HCT116 (cell line): ENCODE results near the gene TEDDM1. TPM values are rescaled to one million over a fixed set of nuclear protein-coding genes. Genes with fewer than 3 reads are reported as not detected.
A peak's percentile ranks its signal among the peaks of the same experiment; 100 is the strongest.

Experiments
- ATAC-seq: fragments of 200-7000 bp; cut with Tn5 transposase; 2 replicates; pipeline ENCODE4 v1.9.1; 2020; ENCODE audit warnings: mild to moderate bottlenecking, moderate library complexity
- BruUV-seq: library from RNA; stranded (reverse); fragments of 400-500 nt; replicated peaks from 2 replicates; lab custom pipeline; 2021; lab: Mats Ljungman, UMichigan
- CTCF ChIA-PET: fragments of 300-600 bp; sonication (Branson Sonifier 250); formaldehyde crosslinking; loops from one replicate; lab custom pipeline; 2021; ENCODE audit warnings: antibody characterized with exemption; lab: Charles Lee
- POLR2A ChIA-PET: fragments of 300-600, 350-600 bp; sonication (Branson Sonifier 250); formaldehyde crosslinking; loops from one replicate; lab custom pipeline; 2021; ENCODE audit warnings: antibody characterized with exemption; lab: Charles Lee
- RAD21 ChIA-PET, 2 experiments: fragments of 300-600 bp; sonication (Branson Sonifier 250); formaldehyde crosslinking; loops; one replicate each; lab custom pipeline; 2023; ENCODE audit warnings: low total read pairs in 2 of 2; ENCODE audit not compliant: uncharacterized antibody in 2 of 2, unreplicated experiment in 2 of 2, low non-redundant PET in 1 of 2; lab: Charles Lee
- DNase-seq: peaks from one replicate; pipeline ENCODE4 v3.0.0-alpha.2; 2010; ENCODE audit warnings: low read depth, low spot score
- H2AFZ ChIP-seq: fragments of 200-600 bp; shearing (Covaris generic), sonication (generic); 2 replicates; pipeline ENCODE4 v1.6.1; 2017; ENCODE audit warnings: low read depth, mixed run types, mixed read lengths, antibody characterized with exemption, low read length; ENCODE audit not compliant: poor library complexity, severe bottlenecking
- H3K27ac ChIP-seq: 2 replicates; pipeline ENCODE4 v1.5.1; 2012; ENCODE audit warnings: low read depth, low read length
- H3K27me3 ChIP-seq: fragments of 200-600 bp; sonication (generic); 2 replicates; pipeline ENCODE4 v1.6.1; 2016; ENCODE audit warnings: mixed run types, low read length, mixed read lengths; ENCODE audit not compliant: insufficient read depth
- H3K36me3 ChIP-seq, 2 experiments: fragments of 200-500 bp in 1 of 2; fragments of 200-600 bp in 1 of 2; sonication (Bioruptor generic) in 1 of 2; sonication (generic) in 1 of 2; 2 replicates each; pipeline versions ENCODE4 v1.5.1 to v1.6.1; 2014 to 2016; ENCODE audit warnings: low read length in 2 of 2, inconsistent platforms in 1 of 2, mixed read lengths in 1 of 2, mixed run types in 1 of 2; ENCODE audit not compliant: insufficient read depth in 2 of 2, control insufficient read depth in 1 of 2
- H3K4me1 ChIP-seq, 2 experiments: fragments of 200-600 bp in 1 of 2; sonication (generic) in 1 of 2; 2 replicates each; pipeline versions ENCODE4 v1.5.1 to v1.6.1; 2012 to 2017; ENCODE audit warnings: low read length in 2 of 2, inconsistent platforms in 1 of 2, mild to moderate bottlenecking in 1 of 2, mixed read lengths in 1 of 2, mixed run types in 1 of 2, moderate library complexity in 1 of 2; ENCODE audit not compliant: insufficient read depth in 2 of 2, control insufficient read depth in 1 of 2
- H3K4me2 ChIP-seq: fragments of 200-600 bp; sonication (generic); 2 replicates; pipeline ENCODE4 v1.6.1; 2017; ENCODE audit warnings: mixed run types, low read length, mixed read lengths
- H3K4me3 ChIP-seq, 2 experiments: fragments of 200-600 bp in 1 of 2; sonication (generic) in 1 of 2; replicated peaks in 1 of 2; 2 replicates each; pipeline ENCODE4 v1.5.1; 2011 to 2016; ENCODE audit warnings: low read length in 2 of 2, control low read depth in 1 of 2, low read depth in 1 of 2, mild to moderate bottlenecking in 1 of 2, mixed read lengths in 1 of 2, mixed run types in 1 of 2
- H3K79me2 ChIP-seq: fragments of 200-600 bp; sonication (generic); 2 replicates; pipeline ENCODE4 v1.6.1; 2017; ENCODE audit warnings: mild to moderate bottlenecking, mixed run types, low read length, moderate library complexity, mixed read lengths; ENCODE audit not compliant: insufficient read depth
- H3K9ac ChIP-seq: fragments of 200-600 bp; sonication (generic); 2 replicates; pipeline ENCODE4 v1.6.1; 2016; ENCODE audit warnings: low read length, mixed read lengths
- H3K9me2 ChIP-seq: fragments of 200-600 bp; sonication (generic), shearing (Covaris generic); 2 replicates; pipeline ENCODE4 v1.6.1; 2017; ENCODE audit warnings: mixed run types, mild to moderate bottlenecking, moderate library complexity; ENCODE audit not compliant: insufficient read depth
- H3K9me3 ChIP-seq, 2 experiments: fragments of 200-500 bp in 1 of 2; fragments of 200-600 bp in 1 of 2; sonication (Bioruptor generic) in 1 of 2; sonication (generic) in 1 of 2; 2 replicates each; pipeline ENCODE4 v1.6.1; 2014 to 2017; ENCODE audit warnings: low read length in 2 of 2, mixed read lengths in 2 of 2, inconsistent platforms in 1 of 2, low read depth in 1 of 2, mild to moderate bottlenecking in 1 of 2, mixed run types in 1 of 2, moderate library complexity in 1 of 2; ENCODE audit not compliant: control insufficient read depth in 1 of 2, insufficient read depth in 1 of 2
- H4K20me1 ChIP-seq: fragments of 200-600 bp; sonication (generic), shearing (Covaris generic); 2 replicates; pipeline ENCODE4 v1.6.1; 2017; ENCODE audit warnings: mixed run types, mild to moderate bottlenecking, moderate library complexity; ENCODE audit not compliant: insufficient read depth
- CEBPB ChIP-seq: IDR thresholded peaks from 2 replicates; pipeline ENCODE4 v1.6.1; 2012; ENCODE audit warnings: low read depth
- ELF1 ChIP-seq: IDR thresholded peaks from 2 replicates; pipeline ENCODE4 v1.6.1; 2012; ENCODE audit warnings: low read depth, borderline replicate concordance
- EZH2 ChIP-seq: fragments of 200-600 bp; sonication (generic); IDR thresholded peaks from 2 replicates; pipeline ENCODE4 v1.6.1; 2017; ENCODE audit warnings: antibody characterized with exemption, mixed run types
- EZH2phosphoT487 ChIP-seq: fragments of 200-600 bp; IDR thresholded peaks from 2 replicates; pipeline ENCODE4 v1.6.1; 2018; ENCODE audit warnings: antibody characterized with exemption, borderline replicate concordance
- FOSL1 ChIP-seq: IDR thresholded peaks from 2 replicates; pipeline ENCODE4 v1.6.1; 2012; ENCODE audit warnings: low read depth
- POLR2A ChIP-seq: IDR thresholded peaks from 2 replicates; pipeline ENCODE4 v1.7.0; 2011; ENCODE audit warnings: borderline replicate concordance; ENCODE audit not compliant: insufficient read depth, insufficient read length; ENCODE audit errors: extremely low read depth
- SIN3A ChIP-seq: IDR thresholded peaks from 2 replicates; pipeline ENCODE4 v1.6.1; 2012; ENCODE audit warnings: low read depth
- SP1 ChIP-seq: IDR thresholded peaks from 2 replicates; pipeline ENCODE4 v1.6.1; 2012; ENCODE audit warnings: low read depth
- SRF ChIP-seq: IDR thresholded peaks from 2 replicates; pipeline ENCODE4 v1.6.1; 2012; ENCODE audit warnings: low read depth
- TCF7L2 ChIP-seq: IDR thresholded peaks from 2 replicates; pipeline ENCODE4 v1.7.0; 2011; ENCODE audit warnings: borderline replicate concordance, inconsistent platforms; ENCODE audit not compliant: insufficient read depth, insufficient read length; ENCODE audit errors: extremely low read depth
- YY1 ChIP-seq: IDR thresholded peaks from 2 replicates; pipeline ENCODE4 v1.6.1; 2011; ENCODE audit warnings: low read length, low read depth, moderate library complexity, mild to moderate bottlenecking; ENCODE audit not compliant: insufficient replicate concordance; ENCODE audit errors: extremely low read depth
- intact Hi-C: fragments of 100-400 bp; cut with micrococcal nuclease; formaldehyde crosslinking; loops from 2 replicates; pipeline ENCODE4 v1.10.0; 2022
- total RNA-seq: library from RNA; stranded (reverse); gene quantifications from one replicate; pipeline ENCODE4 v1.2.1, GENCODE V29; 2021; ENCODE audit not compliant: unreplicated experiment
- TF ChIP-seq, protein P1 (sequence below), 3 experiments: fragments of 200-600 bp in 1 of 3; sonication (generic) in 1 of 3; IDR thresholded peaks in 2 of 3; conservative IDR thresholded peaks in 1 of 3; 2 replicates each; pipeline ENCODE4 v1.5.1; 2012 to 2017; ENCODE audit warnings: low read depth in 2 of 3, low read length in 2 of 3, antibody characterized with exemption in 1 of 3, borderline replicate concordance in 1 of 3, control low read depth in 1 of 3, mild to moderate bottlenecking in 1 of 3, mixed read lengths in 1 of 3, mixed run types in 1 of 3, moderate library complexity in 1 of 3; ENCODE audit not compliant: insufficient read depth in 1 of 3
- TF ChIP-seq, protein P2 (sequence below): IDR thresholded peaks from 2 replicates; pipeline ENCODE4 v1.6.1; 2011; ENCODE audit warnings: mild to moderate bottlenecking, low read length, moderate library complexity; ENCODE audit not compliant: insufficient replicate concordance; ENCODE audit errors: extremely low read depth

The TEDDM1 gene
- total RNA-seq, 1 experiment from 2014 or later = not detected

DNA sequence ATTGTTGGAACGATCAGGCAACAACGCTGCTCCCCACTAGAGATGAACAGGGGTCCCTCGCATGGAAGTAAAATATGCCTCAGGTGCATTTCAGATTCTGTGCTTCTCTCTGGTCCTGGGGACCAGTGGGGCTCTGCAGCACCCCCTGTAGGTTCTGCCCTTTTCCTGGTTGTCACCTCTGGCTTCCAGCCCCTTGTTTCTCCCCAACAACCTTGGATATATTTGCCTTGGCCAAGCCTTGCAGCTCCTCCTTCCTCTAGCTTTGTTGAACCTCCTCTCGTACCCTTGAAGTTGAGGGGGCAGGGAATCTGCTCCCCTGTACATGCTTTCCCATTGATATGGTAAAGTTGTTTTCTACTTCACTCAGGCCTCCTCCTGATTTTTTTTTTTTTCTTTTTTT lies 44.0 kb upstream of the TEDDM1 start:
- TF ChIP-seq CEBPB = no peak
- TF ChIP-seq, protein P1, sequence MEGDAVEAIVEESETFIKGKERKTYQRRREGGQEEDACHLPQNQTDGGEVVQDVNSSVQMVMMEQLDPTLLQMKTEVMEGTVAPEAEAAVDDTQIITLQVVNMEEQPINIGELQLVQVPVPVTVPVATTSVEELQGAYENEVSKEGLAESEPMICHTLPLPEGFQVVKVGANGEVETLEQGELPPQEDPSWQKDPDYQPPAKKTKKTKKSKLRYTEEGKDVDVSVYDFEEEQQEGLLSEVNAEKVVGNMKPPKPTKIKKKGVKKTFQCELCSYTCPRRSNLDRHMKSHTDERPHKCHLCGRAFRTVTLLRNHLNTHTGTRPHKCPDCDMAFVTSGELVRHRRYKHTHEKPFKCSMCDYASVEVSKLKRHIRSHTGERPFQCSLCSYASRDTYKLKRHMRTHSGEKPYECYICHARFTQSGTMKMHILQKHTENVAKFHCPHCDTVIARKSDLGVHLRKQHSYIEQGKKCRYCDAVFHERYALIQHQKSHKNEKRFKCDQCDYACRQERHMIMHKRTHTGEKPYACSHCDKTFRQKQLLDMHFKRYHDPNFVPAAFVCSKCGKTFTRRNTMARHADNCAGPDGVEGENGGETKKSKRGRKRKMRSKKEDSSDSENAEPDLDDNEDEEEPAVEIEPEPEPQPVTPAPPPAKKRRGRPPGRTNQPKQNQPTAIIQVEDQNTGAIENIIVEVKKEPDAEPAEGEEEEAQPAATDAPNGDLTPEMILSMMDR (IDR thresholded peaks at IDR 0.05 in 2 of 3, conservative IDR thresholded peaks at IDR 0.05 in 1 of 3; ENCODE audit: borderline replicate concordance in 1 of 3, insufficient read depth in 1 of 3, low read depth in 2 of 3, low read length in 2 of 3) = peak in 1 of 3 experiments; percentile 24; a peak in 1 of 6 replicates
- TF ChIP-seq, all 23 proteins: peak for 1
- ChIA-PET CTCF (interaction anchor here (0.7 to 1.6 kb wide), 5 partner anchors 151 to 360 kb away, joined by 3 to 7 read pairs (median 4); no protein-coding TSS in a partner anchor), POLR2A (no interaction called here), RAD21 (no interaction called here)
- no peak overlapping the region for H2AFZ ChIP-seq
- no peak overlapping the region for H3K4me2 ChIP-seq
- no peak overlapping the region for H3K4me3 ChIP-seq
- H3K9me2 ChIP-seq = no peaks in the 10 kb centered on the region
- no peaks in the 10 kb centered on the region for H3K4me1 ChIP-seq
- H3K27me3 ChIP-seq = no peaks in the 10 kb centered on the region
- H3K9me3 ChIP-seq = no peaks in the 10 kb centered on the region
- no peaks in the 10 kb centered on the region for H4K20me1 ChIP-seq
- no peak for ATAC-seq
- no peak overlapping the region for H3K9ac ChIP-seq
- no peaks in the 10 kb centered on the region for H3K36me3 ChIP-seq
- H3K79me2 ChIP-seq = no peaks in the 10 kb centered on the region
- intact Hi-C loops = no loop called here
- DNase-seq = no peak
- no TSS peak for BruUV-seq
- no peak overlapping the region for H3K27ac ChIP-seq

DNA sequence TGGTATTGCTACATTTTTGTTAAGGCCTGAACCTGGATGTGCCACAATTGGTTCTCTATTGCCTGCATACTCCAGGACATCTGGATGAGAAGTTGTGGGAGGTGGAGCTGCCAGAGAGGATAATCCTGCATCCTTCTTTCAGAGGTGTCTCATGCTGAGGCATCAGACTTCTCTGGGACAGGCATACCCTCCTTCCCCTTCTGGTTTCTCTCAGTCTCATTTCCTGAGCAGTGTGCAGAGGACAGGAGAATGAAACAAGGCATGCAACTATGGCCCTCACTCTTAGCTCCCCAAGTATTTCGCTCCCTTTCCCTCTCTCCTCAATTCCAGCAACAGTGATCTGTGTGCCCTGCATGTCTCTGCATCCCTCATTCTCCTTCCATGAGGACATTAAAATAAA lies 41.9 kb upstream of the TEDDM1 start:
- H3K9me3 ChIP-seq = no peaks in the 10 kb centered on the region
- H3K79me2 ChIP-seq = no peaks in the 10 kb centered on the region
- H3K4me1 ChIP-seq = no peaks in the 10 kb centered on the region
- no peak overlapping the region for H3K4me2 ChIP-seq
- ATAC-seq (no peak), DNase-seq (no peak)
- BruUV-seq = no TSS peak
- intact Hi-C loops = no loop called here
- H4K20me1 ChIP-seq = no peaks in the 10 kb centered on the region
- no peaks in the 10 kb centered on the region for H3K9me2 ChIP-seq
- no peak overlapping the region for H2AFZ ChIP-seq
- H3K27ac ChIP-seq = no peak overlapping the region
- ChIA-PET RAD21 (no interaction called here), CTCF (no interaction called here), POLR2A (no interaction called here)
- no peak overlapping the region for H3K9ac ChIP-seq
- no peak overlapping the region for H3K4me3 ChIP-seq
- H3K27me3 ChIP-seq = no peaks in the 10 kb centered on the region
- no peaks in the 10 kb centered on the region for H3K36me3 ChIP-seq
- TF ChIP-seq POLR2A (no peak), SP1 (no peak), ELF1 (no peak), TCF7L2 (no peak), FOSL1 (no peak), EZH2 (no peak), EZH2phosphoT487 (no peak), SRF (no peak), CEBPB (no peak), YY1 (no peak), SIN3A (no peak)
- TF ChIP-seq, protein P2, sequence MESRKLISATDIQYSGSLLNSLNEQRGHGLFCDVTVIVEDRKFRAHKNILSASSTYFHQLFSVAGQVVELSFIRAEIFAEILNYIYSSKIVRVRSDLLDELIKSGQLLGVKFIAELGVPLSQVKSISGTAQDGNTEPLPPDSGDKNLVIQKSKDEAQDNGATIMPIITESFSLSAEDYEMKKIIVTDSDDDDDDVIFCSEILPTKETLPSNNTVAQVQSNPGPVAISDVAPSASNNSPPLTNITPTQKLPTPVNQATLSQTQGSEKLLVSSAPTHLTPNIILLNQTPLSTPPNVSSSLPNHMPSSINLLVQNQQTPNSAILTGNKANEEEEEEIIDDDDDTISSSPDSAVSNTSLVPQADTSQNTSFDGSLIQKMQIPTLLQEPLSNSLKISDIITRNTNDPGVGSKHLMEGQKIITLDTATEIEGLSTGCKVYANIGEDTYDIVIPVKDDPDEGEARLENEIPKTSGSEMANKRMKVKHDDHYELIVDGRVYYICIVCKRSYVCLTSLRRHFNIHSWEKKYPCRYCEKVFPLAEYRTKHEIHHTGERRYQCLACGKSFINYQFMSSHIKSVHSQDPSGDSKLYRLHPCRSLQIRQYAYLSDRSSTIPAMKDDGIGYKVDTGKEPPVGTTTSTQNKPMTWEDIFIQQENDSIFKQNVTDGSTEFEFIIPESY = no peak
